H9 (cell line): ENCODE measurements around the gene VAV3. TPM values are rescaled to one million over a fixed set of nuclear protein-coding genes. Genes with fewer than 3 reads are reported as not detected.

Experiments
- DNase-seq: peaks from one replicate; pipeline ENCODE4 v3.0.0-alpha.2; 2017
- H2AFZ ChIP-seq: one replicate; pipeline ENCODE4 v1.6.1; 2013; ENCODE audit warnings: mild to moderate bottlenecking, low read length, control low read depth, moderate library complexity
- H2AK5ac ChIP-seq: 2 replicates; pipeline ENCODE4 v1.6.1; 2013; ENCODE audit warnings: low read length, control low read depth, mixed read lengths; ENCODE audit not compliant: insufficient read length
- H2BK120ac ChIP-seq: one replicate; pipeline ENCODE4 v1.6.1; 2013; ENCODE audit warnings: low read depth, mild to moderate bottlenecking, low read length, control low read depth, inconsistent platforms; ENCODE audit not compliant: poor library complexity, severe bottlenecking
- H2BK12ac ChIP-seq: 2 replicates; pipeline ENCODE4 v1.6.1; 2013; ENCODE audit warnings: low read length, control low read depth, mixed read lengths, low read depth; ENCODE audit not compliant: insufficient read length
- H2BK15ac ChIP-seq: 2 replicates; pipeline ENCODE4 v1.6.1; 2013; ENCODE audit warnings: low read depth, low read length, control low read depth
- H2BK20ac ChIP-seq: one replicate; pipeline ENCODE4 v1.6.1; 2013; ENCODE audit warnings: low read depth, mild to moderate bottlenecking, low read length, control low read depth, inconsistent platforms; ENCODE audit not compliant: poor library complexity, severe bottlenecking
- H2BK5ac ChIP-seq: 2 replicates; pipeline ENCODE4 v1.6.1; 2013; ENCODE audit warnings: low read length, control low read depth, mixed read lengths; ENCODE audit not compliant: insufficient read length
- H3K14ac ChIP-seq: 2 replicates; pipeline ENCODE4 v1.6.1; 2013; ENCODE audit warnings: low read length, control low read depth; ENCODE audit not compliant: insufficient read depth
- H3K18ac ChIP-seq: 2 replicates; pipeline ENCODE4 v1.6.1; 2013; ENCODE audit warnings: low read depth, mild to moderate bottlenecking, mixed read lengths, low read length, control low read depth; ENCODE audit not compliant: insufficient read length
- H3K23ac ChIP-seq: 2 replicates; pipeline ENCODE4 v1.6.1; 2013; ENCODE audit warnings: low read length, control low read depth, mixed read lengths, low read depth; ENCODE audit not compliant: insufficient read length
- H3K23me2 ChIP-seq: 2 replicates; pipeline ENCODE4 v1.6.1; 2013; ENCODE audit warnings: low read depth, mild to moderate bottlenecking, mixed read lengths, low read length, control low read depth; ENCODE audit not compliant: insufficient read length, poor library complexity, severe bottlenecking
- H3K27ac ChIP-seq: 2 replicates; pipeline ENCODE4 v1.5.1; 2013; ENCODE audit warnings: low read length, control low read depth, mixed read lengths, low read depth; ENCODE audit not compliant: insufficient read length
- H3K27me3 ChIP-seq: 2 replicates; pipeline ENCODE4 v1.6.1; 2013; ENCODE audit warnings: low read length, control low read depth, inconsistent platforms; ENCODE audit not compliant: insufficient read depth
- H3K4ac ChIP-seq: 2 replicates; pipeline ENCODE4 v1.6.1; 2013; ENCODE audit warnings: low read depth, mild to moderate bottlenecking, control low read depth, inconsistent platforms, low read length, moderate library complexity
- H3K4me1 ChIP-seq: 2 replicates; pipeline ENCODE4 v1.6.1; 2013; ENCODE audit warnings: low read length, control low read depth, inconsistent platforms; ENCODE audit not compliant: insufficient read depth
- H3K4me2 ChIP-seq: 2 replicates; pipeline ENCODE4 v1.6.1; 2013; ENCODE audit warnings: low read length, control low read depth, mixed read lengths; ENCODE audit not compliant: insufficient read length, insufficient read depth
- H3K56ac ChIP-seq: 2 replicates; pipeline ENCODE4 v1.6.1; 2013; ENCODE audit warnings: low read depth, mild to moderate bottlenecking, mixed read lengths, low read length, control low read depth; ENCODE audit not compliant: insufficient read length
- H3K79me1 ChIP-seq: 2 replicates; pipeline ENCODE4 v1.6.1; 2013; ENCODE audit warnings: low read depth, mild to moderate bottlenecking, moderate library complexity, low read length, control low read depth, inconsistent platforms; ENCODE audit not compliant: insufficient read depth, poor library complexity, severe bottlenecking
- H3K79me2 ChIP-seq: 2 replicates; pipeline ENCODE4 v1.6.1; 2013; ENCODE audit warnings: low read length, control low read depth, inconsistent platforms; ENCODE audit not compliant: insufficient read depth
- H3K9ac ChIP-seq: 2 replicates; pipeline ENCODE4 v1.6.1; 2013; ENCODE audit warnings: low read length, control low read depth, mixed read lengths; ENCODE audit not compliant: insufficient read length; ENCODE audit errors: extremely low read depth
- H3K9me3 ChIP-seq: one replicate; pipeline ENCODE4 v1.6.1; 2013; ENCODE audit warnings: low read depth, low read length, inconsistent platforms; ENCODE audit not compliant: control insufficient read depth
- H3T11ph ChIP-seq: one replicate; pipeline ENCODE4 v1.6.1; 2013; ENCODE audit warnings: mild to moderate bottlenecking, low read length, control low read depth, inconsistent platforms
- H4K20me1 ChIP-seq: one replicate; pipeline ENCODE4 v1.6.1; 2013; ENCODE audit not compliant: control insufficient read depth, insufficient read length, insufficient read depth
- H4K5ac ChIP-seq: 2 replicates; pipeline ENCODE4 v1.6.1; 2013; ENCODE audit warnings: low read depth, mild to moderate bottlenecking, mixed read lengths, low read length, control low read depth; ENCODE audit not compliant: insufficient read length
- H4K8ac ChIP-seq: replicated peaks from 2 replicates; pipeline ENCODE4 v1.6.1; 2013; ENCODE audit warnings: low read length, control low read depth, mixed read lengths, low read depth; ENCODE audit not compliant: insufficient read length
- H4K91ac ChIP-seq: 2 replicates; pipeline ENCODE4 v1.6.1; 2013; ENCODE audit warnings: low read depth, mild to moderate bottlenecking, moderate library complexity, mixed read lengths, low read length, control low read depth; ENCODE audit not compliant: insufficient read length
- H3K27ac Mint-ChIP-seq, 3 experiments: 2 replicates in 2 of 3; 3 replicates in 1 of 3; pipeline ENCODE4 v1.8.0; 2020 to 2021; ENCODE audit warnings: mixed read lengths in 3 of 3, mild to moderate bottlenecking in 1 of 3, moderate library complexity in 1 of 3
- H3K27me3 Mint-ChIP-seq: 2 replicates; pipeline ENCODE4 v1.8.0; 2021; ENCODE audit warnings: low read depth, mild to moderate bottlenecking, moderate library complexity, mixed read lengths
- H3K36me3 Mint-ChIP-seq, 3 experiments: 2 replicates in 2 of 3; 3 replicates in 1 of 3; pipeline ENCODE4 v1.8.0; 2020 to 2021; ENCODE audit warnings: low read depth in 3 of 3, mixed read lengths in 3 of 3; ENCODE audit not compliant: insufficient read depth in 1 of 3
- H3K4me1 Mint-ChIP-seq, 2 experiments: 2 replicates each; pipeline ENCODE4 v1.8.0; 2020; ENCODE audit warnings: mixed read lengths in 2 of 2
- H3K4me3 Mint-ChIP-seq, 2 experiments: 2 replicates in 1 of 2; 3 replicates in 1 of 2; pipeline ENCODE4 v1.8.0; 2020 to 2021; ENCODE audit warnings: mild to moderate bottlenecking in 2 of 2, mixed read lengths in 2 of 2, moderate library complexity in 1 of 2
- H3K9me3 Mint-ChIP-seq, 2 experiments: 2 replicates in 1 of 2; 3 replicates in 1 of 2; pipeline ENCODE4 v1.8.0; 2020; ENCODE audit warnings: mild to moderate bottlenecking in 2 of 2, mixed read lengths in 2 of 2, moderate library complexity in 1 of 2
- total RNA-seq: library from RNA; stranded (reverse); gene quantifications from 2 replicates; pipeline ENCODE4 v1.2.1, GENCODE V29; 2021
- TF ChIP-seq, protein P1 (sequence below): fragments of 200-600 bp; sonication (generic); conservative IDR thresholded peaks from 3 replicates; pipeline ENCODE4 v1.8.0; 2021; ENCODE audit warnings: antibody characterized with exemption, mild to moderate bottlenecking

VAV3 gene
- total RNA-seq, 1 experiment from 2014 or later: 5.1 TPM

DNA sequence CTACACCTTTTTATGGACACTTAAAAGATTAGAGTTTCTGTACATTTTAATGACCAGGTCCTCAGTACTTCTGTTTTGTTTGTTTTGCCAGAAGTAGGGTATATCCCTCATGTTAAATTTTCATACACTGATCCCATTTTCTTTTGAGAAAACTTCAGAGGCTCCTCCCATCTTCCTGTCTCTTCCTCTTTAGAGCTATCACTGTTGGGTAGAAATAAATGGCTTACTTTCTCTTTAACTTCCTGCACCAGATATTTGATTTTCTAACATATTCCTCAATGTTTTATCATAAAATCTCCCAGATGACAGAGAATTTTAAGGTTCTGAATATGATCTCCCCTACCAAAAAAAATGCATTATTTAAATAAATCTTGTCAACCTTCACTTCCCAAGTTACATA is 23.4 kb downstream of the VAV3 start:
- no peak overlapping the region for H2BK5ac ChIP-seq
- H3K9ac ChIP-seq: no peak overlapping the region
- 0 out of 2 replicates have a peak, but pooled peaks cover 2% of the 10 kb centered on the region for H3K79me2 ChIP-seq
- no peak overlapping the region for H3K56ac ChIP-seq
- H4K91ac ChIP-seq: no peak overlapping the region
- no peak overlapping the region for H2BK120ac ChIP-seq
- Mint-ChIP-seq H3K36me3 (no peaks in the 10 kb centered on the region; a peak in 1 of 7 replicates), H3K9me3 (no peaks in the 10 kb centered on the region), H3K27me3 (no peaks in the 10 kb centered on the region), H3K4me1 (peaks cover 16 to 17% of the 10 kb centered on the region in 2 experiments), H3K4me3 (no peak overlapping the region), H3K27ac (no peak overlapping the region)
- H2BK12ac ChIP-seq: no peak overlapping the region
- H3K4me1 ChIP-seq: peaks cover 7% of the 10 kb centered on the region; the same call in 1 of the 2 replicates
- H4K8ac ChIP-seq: no peak overlapping the region
- no peak overlapping the region for H3K4me2 ChIP-seq
- no peak overlapping the region for H2BK20ac ChIP-seq
- no peak overlapping the region for H3K18ac ChIP-seq
- no peak overlapping the region for H3K14ac ChIP-seq
- no peak overlapping the region for H2AK5ac ChIP-seq
- no peak overlapping the region for H3K27ac ChIP-seq
- no peaks in the 10 kb centered on the region for H3K79me1 ChIP-seq
- TF ChIP-seq, protein P1, sequence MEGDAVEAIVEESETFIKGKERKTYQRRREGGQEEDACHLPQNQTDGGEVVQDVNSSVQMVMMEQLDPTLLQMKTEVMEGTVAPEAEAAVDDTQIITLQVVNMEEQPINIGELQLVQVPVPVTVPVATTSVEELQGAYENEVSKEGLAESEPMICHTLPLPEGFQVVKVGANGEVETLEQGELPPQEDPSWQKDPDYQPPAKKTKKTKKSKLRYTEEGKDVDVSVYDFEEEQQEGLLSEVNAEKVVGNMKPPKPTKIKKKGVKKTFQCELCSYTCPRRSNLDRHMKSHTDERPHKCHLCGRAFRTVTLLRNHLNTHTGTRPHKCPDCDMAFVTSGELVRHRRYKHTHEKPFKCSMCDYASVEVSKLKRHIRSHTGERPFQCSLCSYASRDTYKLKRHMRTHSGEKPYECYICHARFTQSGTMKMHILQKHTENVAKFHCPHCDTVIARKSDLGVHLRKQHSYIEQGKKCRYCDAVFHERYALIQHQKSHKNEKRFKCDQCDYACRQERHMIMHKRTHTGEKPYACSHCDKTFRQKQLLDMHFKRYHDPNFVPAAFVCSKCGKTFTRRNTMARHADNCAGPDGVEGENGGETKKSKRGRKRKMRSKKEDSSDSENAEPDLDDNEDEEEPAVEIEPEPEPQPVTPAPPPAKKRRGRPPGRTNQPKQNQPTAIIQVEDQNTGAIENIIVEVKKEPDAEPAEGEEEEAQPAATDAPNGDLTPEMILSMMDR: no peak
- H4K5ac ChIP-seq: no peak overlapping the region
- no peaks in the 10 kb centered on the region for H3K23me2 ChIP-seq
- H3K27me3 ChIP-seq: no peaks in the 10 kb centered on the region
- no peak overlapping the region for H3K23ac ChIP-seq
- H2BK15ac ChIP-seq: no peak overlapping the region
- no peak overlapping the region for H2AFZ ChIP-seq
- H3T11ph ChIP-seq: no peak overlapping the region
- H3K4ac ChIP-seq: no peak overlapping the region
- H4K20me1 ChIP-seq: no peaks in the 10 kb centered on the region
- no peak for DNase-seq
- no peaks in the 10 kb centered on the region for H3K9me3 ChIP-seq
